ENCODE results near the gene LIN7C. TPM values are rescaled to one million over a fixed set of nuclear protein-coding genes. Genes with fewer than 3 reads are reported as not detected.

LIN7C gene
- total RNA-seq, 1 donor from 2014 or later: 33.8 TPM

GRCh38 chr11:27447288-27448183 lies 59.0 kb downstream of the LIN7C start:
- H3K4me1 Mint-ChIP-seq (ENCODE audit: low read depth): no peaks in the 10 kb centered on the region
- intact Hi-C loops (cut with micrococcal nuclease): no loop called here

GRCh38 chr11:27445625-27446024 lies 60.9 kb downstream of the LIN7C start:
- Mint-ChIP-seq H3K4me1 (ENCODE audit: low read depth) (no peaks in the 10 kb centered on the region), H3K4me3 (no peak overlapping the region), H3K36me3 (ENCODE audit: low read depth) (no peaks in the 10 kb centered on the region), H3K27ac (no peak overlapping the region), H3K9me3 (no peaks in the 10 kb centered on the region), H3K27me3 (ENCODE audit: insufficient read depth) (peaks cover 6% of the 10 kb centered on the region)
- DNase-seq (ENCODE audit: low spot score): no peak
- intact Hi-C loops (cut with micrococcal nuclease): no loop called here

More at GRCh38 chr11:27447288-27448183, 59.0 kb downstream of the LIN7C start:
- H3K9me3 Mint-ChIP-seq: no peaks in the 10 kb centered on the region
- DNase-seq (ENCODE audit: low spot score): no peak
- no peaks in the 10 kb centered on the region for H3K36me3 Mint-ChIP-seq (ENCODE audit: low read depth)
- H3K4me3 Mint-ChIP-seq: no peak overlapping the region
- no peak overlapping the region for H3K27ac Mint-ChIP-seq
- peaks cover 6% of the 10 kb centered on the region for H3K27me3 Mint-ChIP-seq (ENCODE audit: insufficient read depth)

- no peaks in the 10 kb centered on the region for H3K36me3 Mint-ChIP-seq (ENCODE audit: low read depth)
- H3K27ac Mint-ChIP-seq: no peak overlapping the region
- DNase-seq (ENCODE audit: low spot score): no peak
- H3K27me3 Mint-ChIP-seq (ENCODE audit: insufficient read depth): peaks cover 6% of the 10 kb centered on the region
- H3K4me3 Mint-ChIP-seq: no peak overlapping the region
- no peaks in the 10 kb centered on the region for H3K4me1 Mint-ChIP-seq (ENCODE audit: low read depth)
- H3K9me3 Mint-ChIP-seq: no peaks in the 10 kb centered on the region
- intact Hi-C loops (cut with micrococcal nuclease): no loop called here
Measured at GRCh38 chr11:27444801-27445215, 61.8 kb downstream of the LIN7C start.

Other genes with a start within 250 kb of the LIN7C start
- gene CCDC34, start 143.6 kb downstream of the LIN7C start, total RNA-seq: 10.4 and 10.6 TPM in 2 replicates
- gene LGR4, start 34.0 kb downstream of the LIN7C start, total RNA-seq: 0.05 TPM in 1 of 2 replicates, not detected in the other
- gene BDNF, start 193.7 kb upstream of the LIN7C start, total RNA-seq: not detected in 2 replicates

All from activated T-helper 1 cell treated with anti-CD3 and anti-CD28 coated beads, Interleukin-12 subunit alpha, Interleukin-12 subunit beta, Interleukin-2, Interleukin-4 antibody, amounts not matched to agents 30 ng/mL and 10 ng/mL and 1 ng/mL, durations not matched to agents 14 hours and 24 hours and 36 hours (primary cell).